Neutrophil (primary cell): Measurements from ENCODE around the gene TACR2.

Experiments used
- H3K27ac ChIP-seq: fragments of 200-600 bp; sonication (generic); 2 replicates; pipeline ENCODE4 v1.5.1; 2016; ENCODE audit warnings: mild to moderate bottlenecking, moderate library complexity
- H3K27me3 ChIP-seq: fragments of 200-600 bp; sonication (generic); 2 replicates; pipeline ENCODE4 v1.6.0; 2016; ENCODE audit warnings: mild to moderate bottlenecking
- H3K36me3 ChIP-seq: fragments of 200-600 bp; sonication (generic); 2 replicates; pipeline ENCODE4 v1.5.1; 2017
- H3K4me1 ChIP-seq, 2 experiments: fragments of 200-600 bp in 1 of 2; sonication (generic) in 1 of 2; 1 replicate in 1 of 2; 2 replicates in 1 of 2; pipeline versions ENCODE4 v1.5.1 to v1.6.1; 2013 to 2016; ENCODE audit warnings: low read depth in 1 of 2, low read length in 1 of 2, mild to moderate bottlenecking in 1 of 2, moderate library complexity in 1 of 2; ENCODE audit not compliant: control insufficient read depth in 1 of 2, insufficient read depth in 1 of 2
- H3K4me3 ChIP-seq, 2 experiments: fragments of 200-600 bp in 1 of 2; sonication (generic) in 1 of 2; 1 replicate in 1 of 2; 2 replicates in 1 of 2; pipeline ENCODE4 v1.5.1; 2013 to 2016; ENCODE audit warnings: low read depth in 1 of 2, low read length in 1 of 2, mild to moderate bottlenecking in 1 of 2, moderate library complexity in 1 of 2
- H3K9me3 ChIP-seq: fragments of 200-600 bp; sonication (generic); 2 replicates; pipeline ENCODE4 v1.5.1; 2016
- TF ChIP-seq, protein P1 (sequence below): fragments of 200-600 bp; sonication (generic); IDR thresholded peaks from 2 replicates; pipeline ENCODE4 v1.5.1; 2016; ENCODE audit warnings: antibody characterized with exemption

TACR2 gene

DNA sequence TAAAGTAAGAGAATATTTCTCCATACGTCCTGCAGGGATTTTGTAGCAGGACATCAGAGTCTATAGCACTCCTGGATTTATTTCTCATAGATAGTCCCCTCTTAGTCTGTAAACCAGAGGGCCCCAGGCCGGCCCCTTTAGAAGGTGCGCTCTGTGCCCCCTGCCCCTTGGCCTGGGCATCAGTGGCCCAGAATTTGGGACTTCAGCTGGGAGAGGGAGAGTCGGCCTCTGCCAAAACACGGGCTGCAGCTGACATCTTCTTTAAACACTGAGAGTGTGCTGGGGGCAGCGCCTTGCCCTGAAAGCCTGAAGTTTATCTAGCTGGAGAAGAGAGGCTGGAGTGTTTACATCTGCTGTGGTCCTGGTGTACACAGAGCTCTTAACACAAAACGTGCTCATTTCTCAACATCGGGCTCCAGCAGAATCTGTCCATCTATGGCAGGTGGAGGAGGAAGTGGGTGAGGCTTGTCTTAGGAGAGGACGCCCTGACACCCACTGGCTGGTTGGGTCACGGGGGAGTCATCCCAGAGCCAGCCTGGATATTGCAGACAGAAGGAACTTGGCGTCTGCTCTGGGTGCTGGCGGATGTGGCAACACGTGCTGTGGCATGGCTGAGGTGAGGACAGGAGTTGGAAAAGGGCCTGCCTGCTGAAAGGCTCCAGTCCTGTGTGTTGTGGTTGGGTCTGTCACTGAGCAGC is 5.0 kb upstream of the TACR2 start:
- Histone ChIP-seq H3K27ac (no peak overlapping the region), H3K4me1 (peaks cover 6 to 29% of the 10 kb centered on the region in 2 experiments), H3K4me3 (no peak overlapping the region), H3K36me3 (no peaks in the 10 kb centered on the region), H3K9me3 (no peaks in the 10 kb centered on the region), H3K27me3 (no peaks in the 10 kb centered on the region)
- TF ChIP-seq, protein P1, sequence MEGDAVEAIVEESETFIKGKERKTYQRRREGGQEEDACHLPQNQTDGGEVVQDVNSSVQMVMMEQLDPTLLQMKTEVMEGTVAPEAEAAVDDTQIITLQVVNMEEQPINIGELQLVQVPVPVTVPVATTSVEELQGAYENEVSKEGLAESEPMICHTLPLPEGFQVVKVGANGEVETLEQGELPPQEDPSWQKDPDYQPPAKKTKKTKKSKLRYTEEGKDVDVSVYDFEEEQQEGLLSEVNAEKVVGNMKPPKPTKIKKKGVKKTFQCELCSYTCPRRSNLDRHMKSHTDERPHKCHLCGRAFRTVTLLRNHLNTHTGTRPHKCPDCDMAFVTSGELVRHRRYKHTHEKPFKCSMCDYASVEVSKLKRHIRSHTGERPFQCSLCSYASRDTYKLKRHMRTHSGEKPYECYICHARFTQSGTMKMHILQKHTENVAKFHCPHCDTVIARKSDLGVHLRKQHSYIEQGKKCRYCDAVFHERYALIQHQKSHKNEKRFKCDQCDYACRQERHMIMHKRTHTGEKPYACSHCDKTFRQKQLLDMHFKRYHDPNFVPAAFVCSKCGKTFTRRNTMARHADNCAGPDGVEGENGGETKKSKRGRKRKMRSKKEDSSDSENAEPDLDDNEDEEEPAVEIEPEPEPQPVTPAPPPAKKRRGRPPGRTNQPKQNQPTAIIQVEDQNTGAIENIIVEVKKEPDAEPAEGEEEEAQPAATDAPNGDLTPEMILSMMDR, result no peak

DNA sequence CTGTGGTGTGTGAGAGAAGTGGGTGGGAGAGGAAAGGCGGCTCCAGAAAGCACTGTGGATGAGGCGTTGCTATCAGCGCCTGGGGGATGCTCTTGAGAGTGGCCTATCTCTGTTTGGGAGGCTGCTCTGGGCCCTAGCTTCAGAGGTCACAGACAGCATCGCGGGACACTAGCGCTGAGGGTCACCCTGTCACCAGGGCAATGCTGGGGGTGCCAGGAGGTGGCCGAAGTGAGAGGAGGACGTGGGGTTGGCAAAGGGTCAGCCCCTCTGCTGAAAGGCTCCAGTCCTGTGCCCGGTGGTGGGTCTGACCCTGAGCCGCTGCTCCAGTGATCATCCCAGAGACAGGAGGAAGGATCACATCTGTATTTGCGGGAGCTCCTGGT is 3.0 kb upstream of the TACR2 start:
- Histone ChIP-seq H3K4me3 (no peak overlapping the region), H3K9me3 (no peaks in the 10 kb centered on the region), H3K27me3 (no peaks in the 10 kb centered on the region), H3K27ac (no peak overlapping the region), H3K4me1 (peaks cover 6 to 19% of the 10 kb centered on the region in 2 experiments), H3K36me3 (no peaks in the 10 kb centered on the region)
- TF ChIP-seq, protein P1, result no peak

DNA sequence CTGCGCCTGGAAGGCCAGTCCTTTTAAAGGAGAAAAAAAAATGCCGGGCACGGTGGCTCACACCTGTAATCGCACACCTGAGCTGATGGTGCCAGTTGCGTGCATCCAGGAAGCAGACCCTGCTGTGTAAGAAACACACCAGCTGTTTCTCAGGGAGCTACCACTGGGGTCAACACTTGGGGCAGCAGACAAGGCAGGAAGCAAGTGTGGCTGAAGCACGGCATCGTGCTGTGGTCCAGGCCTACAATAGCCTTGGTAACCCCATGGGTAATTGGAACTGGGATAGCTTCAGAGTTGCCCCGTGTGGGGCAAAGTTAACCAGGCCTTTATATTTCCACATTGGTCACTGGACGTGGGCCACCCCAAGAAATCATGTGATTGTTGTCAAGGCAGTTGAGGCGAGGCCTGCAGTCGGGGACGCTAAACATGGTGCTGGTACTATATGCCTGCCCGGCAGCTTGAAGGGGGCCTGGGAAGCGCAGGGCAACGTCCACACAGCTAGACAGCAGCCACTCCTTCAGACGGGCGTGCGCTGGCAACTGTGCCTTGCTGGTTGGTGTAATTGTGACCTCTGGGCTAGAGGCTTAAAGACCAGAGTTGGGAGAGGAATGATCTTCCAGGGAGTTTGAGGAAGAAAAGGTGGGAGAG is 2.5 kb upstream of the TACR2 start:
- no peak overlapping the region for H3K4me3 ChIP-seq
- TF ChIP-seq, protein P1, result no peak
- H3K36me3 ChIP-seq, result no peaks in the 10 kb centered on the region
- no peaks in the 10 kb centered on the region for H3K9me3 ChIP-seq
- peaks cover 6 to 16% of the 10 kb centered on the region in 2 experiments for H3K4me1 ChIP-seq
- H3K27ac ChIP-seq, result no peak overlapping the region
- no peaks in the 10 kb centered on the region for H3K27me3 ChIP-seq

DNA sequence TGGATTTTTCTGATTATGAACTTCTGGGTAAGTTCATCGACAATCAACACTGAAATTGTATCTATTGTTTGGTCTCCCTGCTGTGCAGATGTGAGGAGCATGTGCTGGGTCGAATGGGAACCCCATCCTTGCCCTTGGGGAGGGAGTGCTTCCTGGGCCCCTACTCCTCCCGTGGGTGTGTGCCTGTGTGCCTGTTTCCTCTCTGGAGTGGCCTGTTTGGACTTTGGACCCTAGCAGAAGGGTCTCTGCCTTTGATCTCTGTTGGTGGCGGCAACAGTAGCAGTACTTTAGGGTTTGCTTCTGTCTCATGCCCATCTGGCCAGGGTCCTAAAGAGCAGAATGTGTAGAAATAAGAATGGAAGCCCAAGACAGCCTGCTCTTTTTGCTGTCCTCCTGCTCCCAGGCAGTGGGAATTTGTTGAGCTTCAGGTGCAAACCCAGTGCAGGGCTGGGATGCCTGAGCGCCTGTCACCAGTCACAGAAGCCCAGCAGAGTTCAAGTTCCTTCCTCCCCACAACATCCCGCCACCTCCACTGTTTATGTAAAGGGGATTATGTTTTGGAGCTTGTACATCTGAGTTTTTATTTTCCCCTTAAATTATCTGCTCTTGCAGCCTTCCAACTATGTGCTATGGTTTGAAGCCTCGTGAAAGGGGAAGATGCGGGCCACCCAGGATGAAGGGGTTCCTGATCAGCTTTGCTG is 1.5 kb upstream of the TACR2 start:
- Histone ChIP-seq H3K9me3 (no peaks in the 10 kb centered on the region), H3K4me3 (no peak overlapping the region), H3K4me1 (peaks cover 0 to 11% of the 10 kb centered on the region in 2 experiments), H3K27me3 (peaks cover 6% of the 10 kb centered on the region), H3K27ac (no peak overlapping the region), H3K36me3 (no peaks in the 10 kb centered on the region)
- TF ChIP-seq, protein P1, result no peak

DNA sequence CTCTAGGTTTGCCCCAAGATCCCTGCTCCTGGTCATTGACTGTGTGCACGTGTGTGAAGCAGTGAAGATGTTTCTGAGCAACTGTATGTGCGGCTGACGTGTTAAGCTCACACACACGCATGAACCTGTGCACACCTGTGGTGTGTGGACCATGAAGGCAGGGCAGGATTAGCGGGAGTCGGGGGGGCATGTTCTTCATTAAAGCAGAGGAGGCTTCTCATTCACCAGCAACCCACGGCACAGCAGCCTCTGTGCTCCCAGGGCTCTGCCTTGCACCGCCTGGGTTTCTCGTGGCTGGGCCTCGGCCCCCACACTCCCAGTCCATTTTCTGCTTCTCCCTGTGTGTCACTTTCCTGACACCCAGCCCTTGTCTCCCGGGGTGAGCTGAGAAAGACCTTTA is 824 bp upstream of the TACR2 start:
- Histone ChIP-seq H3K27ac (no peak overlapping the region), H3K27me3 (peaks cover 13% of the 10 kb centered on the region), H3K9me3 (no peaks in the 10 kb centered on the region), H3K4me1 (peaks cover 0 to 11% of the 10 kb centered on the region in 2 experiments), H3K4me3 (no peak overlapping the region), H3K36me3 (no peaks in the 10 kb centered on the region)
- TF ChIP-seq, protein P1, result no peak
